Endodermal cell (in vitro differentiated cells): ENCODE results near the gene DOCK10. TPM values are rescaled to one million over a fixed set of nuclear protein-coding genes. Genes with fewer than 3 reads are reported as not detected.

ENCODE experiments used
- DNase-seq: peaks from one replicate; pipeline ENCODE4 v3.0.0-alpha.2; 2017
- H3K27ac ChIP-seq: 2 replicates; pipeline ENCODE4 v1.5.1; 2013; ENCODE audit warnings: mild to moderate bottlenecking, low read depth, low read length, moderate library complexity
- H3K27me3 ChIP-seq: 2 replicates; pipeline ENCODE4 v1.6.1; 2013; ENCODE audit warnings: mild to moderate bottlenecking, low read length, moderate library complexity; ENCODE audit not compliant: insufficient read depth, control insufficient read depth, poor library complexity, severe bottlenecking
- H3K36me3 ChIP-seq: 2 replicates; pipeline ENCODE4 v1.7.0; 2013; ENCODE audit warnings: mild to moderate bottlenecking, low read length, moderate library complexity; ENCODE audit not compliant: control insufficient read depth, insufficient read depth
- H3K4me1 ChIP-seq: one replicate; pipeline ENCODE4 v1.7.0; 2013; ENCODE audit warnings: low read length; ENCODE audit not compliant: control insufficient read depth, insufficient read depth
- H3K4me3 ChIP-seq: 2 replicates; pipeline ENCODE4 v1.5.1; 2013; ENCODE audit warnings: mild to moderate bottlenecking, low read length, moderate library complexity
- H3K9ac ChIP-seq: 2 replicates; pipeline ENCODE4 v1.6.1; 2013; ENCODE audit warnings: mild to moderate bottlenecking, low read length, moderate library complexity; ENCODE audit not compliant: poor library complexity, severe bottlenecking; ENCODE audit errors: extremely low read depth
- H3K9me3 ChIP-seq: 2 replicates; pipeline ENCODE4 v1.6.1; 2013; ENCODE audit warnings: mild to moderate bottlenecking, low read length, moderate library complexity; ENCODE audit not compliant: control insufficient read depth
- H3K27ac Mint-ChIP-seq: 2 replicates; pipeline ENCODE4 v1.8.0; 2020; ENCODE audit warnings: mixed read lengths
- H3K27me3 Mint-ChIP-seq: 2 replicates; pipeline ENCODE4 v1.8.0; 2021; ENCODE audit warnings: mild to moderate bottlenecking, mixed read lengths; ENCODE audit not compliant: insufficient read depth
- H3K36me3 Mint-ChIP-seq: 2 replicates; pipeline ENCODE4 v1.8.0; 2020; ENCODE audit warnings: low read depth, mixed read lengths
- H3K4me1 Mint-ChIP-seq: 2 replicates; pipeline ENCODE4 v1.8.0; 2020; ENCODE audit warnings: mixed read lengths
- H3K4me3 Mint-ChIP-seq: 2 replicates; pipeline ENCODE4 v1.8.0; 2020; ENCODE audit warnings: mild to moderate bottlenecking, moderate library complexity, mixed read lengths
- H3K9me3 Mint-ChIP-seq: 2 replicates; pipeline ENCODE4 v1.8.0; 2020; ENCODE audit warnings: mild to moderate bottlenecking, mixed read lengths
- CTCF ChIP-seq: fragments of 200-600 bp; sonication (generic); conservative IDR thresholded peaks from 2 replicates; pipeline ENCODE4 v1.5.0; 2021; ENCODE audit warnings: antibody characterized with exemption, mild to moderate bottlenecking
- WGBS, 2 experiments: methylation state at CpG; one replicate each; pipeline versions ENCODE4 v1.1.5 to v1.1.7; 2013; ENCODE audit warnings: missing lambda C conversion rate in 2 of 2, mixed read lengths in 1 of 2; ENCODE audit not compliant: insufficient coverage in 1 of 2, insufficient read length in 1 of 2; 5-methylcytosine and 5-hydroxymethylcytosine counted together
- total RNA-seq, 2 donors: library from RNA; stranded (reverse); fragmentation: NEBNext Ultra II Directional in 1 of 2; extraction: Animal tissue kit (Norgen Biotek cat#: 25700) in 1 of 2; gene quantifications; 2 replicates in 1 of 2; 3 replicates in 1 of 2; pipeline ENCODE4 v1.2.1, GENCODE V29; 2021

Gene DOCK10
- total RNA-seq, 2 donors from 2014 or later = 0.44 to 1.4 TPM

GRCh38 chr2:225008179-225008856, 34.0 kb downstream of the DOCK10 start:
- DNase-seq = no peak
- H3K36me3 ChIP-seq = no peaks in the 10 kb centered on the region
- Mint-ChIP-seq H3K9me3 (no peaks in the 10 kb centered on the region), H3K4me1 (peaks cover 15% of the 10 kb centered on the region), H3K36me3 (no peaks in the 10 kb centered on the region), H3K27me3 (no peaks in the 10 kb centered on the region), H3K27ac (no peak overlapping the region), H3K4me3 (no peak overlapping the region)
- H3K9ac ChIP-seq = no peak overlapping the region
- no peak overlapping the region for H3K27ac ChIP-seq
- H3K4me3 ChIP-seq = no peak overlapping the region
- TF ChIP-seq CTCF = no peak
- peaks cover 3% of the 10 kb centered on the region for H3K4me1 ChIP-seq
- no peaks in the 10 kb centered on the region for H3K27me3 ChIP-seq
- WGBS, 2 experiments = 75 to 91% methylated on average over 2 to 3 of the region's 3 CpGs
- no peaks in the 10 kb centered on the region for H3K9me3 ChIP-seq

GRCh38 chr2:225006730-225007129, 35.5 kb downstream of the DOCK10 start:
- DNase-seq = no peak
- Mint-ChIP-seq H3K4me1 (peaks cover 12% of the 10 kb centered on the region), H3K36me3 (no peaks in the 10 kb centered on the region), H3K4me3 (no peak overlapping the region), H3K27ac (no peak overlapping the region), H3K9me3 (no peaks in the 10 kb centered on the region), H3K27me3 (no peaks in the 10 kb centered on the region)
- H3K27me3 ChIP-seq = no peaks in the 10 kb centered on the region
- H3K9ac ChIP-seq = no peak overlapping the region
- WGBS, 2 experiments = 92 to 100% methylated on average over 1 to 2 of the region's 2 CpGs
- H3K36me3 ChIP-seq = no peaks in the 10 kb centered on the region
- no peak for TF ChIP-seq CTCF
- no peak overlapping the region for H3K4me3 ChIP-seq
- no peak overlapping the region for H3K27ac ChIP-seq
- H3K4me1 ChIP-seq = peaks cover 3% of the 10 kb centered on the region
- H3K9me3 ChIP-seq = no peaks in the 10 kb centered on the region

GRCh38 chr2:225004597-225004996, 37.7 kb downstream of the DOCK10 start:
- no peaks in the 10 kb centered on the region for H3K4me1 ChIP-seq
- 59 to 100% methylated on average over 1 to 2 of the region's 2 CpGs for WGBS, 2 experiments
- H3K27ac Mint-ChIP-seq = no peak overlapping the region
- peaks cover 4% of the 10 kb centered on the region for H3K4me1 Mint-ChIP-seq
- H3K27ac ChIP-seq = no peak overlapping the region
- no peaks in the 10 kb centered on the region for H3K27me3 ChIP-seq
- no peaks in the 10 kb centered on the region for H3K9me3 ChIP-seq
- H3K9ac ChIP-seq = no peak overlapping the region
- DNase-seq = no peak
- TF ChIP-seq CTCF = no peak
- H3K9me3 Mint-ChIP-seq = no peaks in the 10 kb centered on the region
- no peak overlapping the region for H3K4me3 Mint-ChIP-seq
- no peaks in the 10 kb centered on the region for H3K36me3 ChIP-seq
- no peaks in the 10 kb centered on the region for H3K27me3 Mint-ChIP-seq
- H3K36me3 Mint-ChIP-seq = no peaks in the 10 kb centered on the region
- H3K4me3 ChIP-seq = no peak overlapping the region
